ENCODE results near the gene HSPBP1. TPM values are rescaled to one million over a fixed set of nuclear protein-coding genes. Genes with fewer than 3 reads are reported as not detected.

HSPBP1 gene
- total RNA-seq, 3 donors from 2014 or later = 25.6 to 36.0 (median 29.5) TPM

DNA sequence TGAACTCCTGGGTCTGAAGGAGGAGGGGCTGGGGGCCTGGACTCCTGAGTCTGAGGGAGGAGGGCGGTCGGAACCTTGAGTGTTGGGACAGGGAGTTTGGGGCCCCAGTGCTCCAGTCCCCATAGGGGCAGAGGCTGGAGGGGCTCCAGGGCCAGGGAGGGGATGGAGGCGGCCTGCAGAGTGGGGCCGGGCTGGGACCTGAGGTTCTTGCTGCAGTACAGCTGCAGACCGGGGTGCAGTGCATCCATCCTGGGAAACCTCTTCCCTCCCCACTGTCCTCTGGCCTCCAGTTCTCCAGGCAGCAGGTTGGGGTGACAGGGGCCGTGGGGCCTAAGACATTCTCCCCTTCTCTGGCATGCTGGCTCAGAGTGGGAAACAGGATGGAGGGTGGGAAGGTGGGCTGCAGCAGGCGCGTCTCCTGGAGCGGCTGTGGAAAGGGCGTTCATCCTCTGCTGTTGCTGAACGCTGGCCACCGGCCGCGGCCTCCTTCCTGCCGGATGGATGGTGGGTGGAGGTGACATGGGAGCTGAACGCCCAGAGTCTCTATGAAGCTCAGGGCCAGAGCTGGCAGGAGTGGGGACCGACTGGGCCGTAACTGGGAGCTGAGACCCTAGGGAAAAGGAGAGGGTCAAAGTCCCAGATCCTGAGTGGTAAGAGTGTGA is 5.5 kb upstream of the HSPBP1 start:
- DNase-seq = no peak
- Histone ChIP-seq H3K9me3 (no peaks in the 10 kb centered on the region), H3K4me1 (ENCODE audit: low read depth) (peaks cover 4% of the 10 kb centered on the region), H3K36me3 (ENCODE audit: low read depth) (no peaks in the 10 kb centered on the region), H3K4me3 (no peak overlapping the region)
- no peak for ATAC-seq
- TF ChIP-seq, protein P1, sequence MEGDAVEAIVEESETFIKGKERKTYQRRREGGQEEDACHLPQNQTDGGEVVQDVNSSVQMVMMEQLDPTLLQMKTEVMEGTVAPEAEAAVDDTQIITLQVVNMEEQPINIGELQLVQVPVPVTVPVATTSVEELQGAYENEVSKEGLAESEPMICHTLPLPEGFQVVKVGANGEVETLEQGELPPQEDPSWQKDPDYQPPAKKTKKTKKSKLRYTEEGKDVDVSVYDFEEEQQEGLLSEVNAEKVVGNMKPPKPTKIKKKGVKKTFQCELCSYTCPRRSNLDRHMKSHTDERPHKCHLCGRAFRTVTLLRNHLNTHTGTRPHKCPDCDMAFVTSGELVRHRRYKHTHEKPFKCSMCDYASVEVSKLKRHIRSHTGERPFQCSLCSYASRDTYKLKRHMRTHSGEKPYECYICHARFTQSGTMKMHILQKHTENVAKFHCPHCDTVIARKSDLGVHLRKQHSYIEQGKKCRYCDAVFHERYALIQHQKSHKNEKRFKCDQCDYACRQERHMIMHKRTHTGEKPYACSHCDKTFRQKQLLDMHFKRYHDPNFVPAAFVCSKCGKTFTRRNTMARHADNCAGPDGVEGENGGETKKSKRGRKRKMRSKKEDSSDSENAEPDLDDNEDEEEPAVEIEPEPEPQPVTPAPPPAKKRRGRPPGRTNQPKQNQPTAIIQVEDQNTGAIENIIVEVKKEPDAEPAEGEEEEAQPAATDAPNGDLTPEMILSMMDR (IDR thresholded peaks at IDR 0.05) = no peak
- intact Hi-C loops (cut with DNase I, micrococcal nuclease) = no loop called here

DNA sequence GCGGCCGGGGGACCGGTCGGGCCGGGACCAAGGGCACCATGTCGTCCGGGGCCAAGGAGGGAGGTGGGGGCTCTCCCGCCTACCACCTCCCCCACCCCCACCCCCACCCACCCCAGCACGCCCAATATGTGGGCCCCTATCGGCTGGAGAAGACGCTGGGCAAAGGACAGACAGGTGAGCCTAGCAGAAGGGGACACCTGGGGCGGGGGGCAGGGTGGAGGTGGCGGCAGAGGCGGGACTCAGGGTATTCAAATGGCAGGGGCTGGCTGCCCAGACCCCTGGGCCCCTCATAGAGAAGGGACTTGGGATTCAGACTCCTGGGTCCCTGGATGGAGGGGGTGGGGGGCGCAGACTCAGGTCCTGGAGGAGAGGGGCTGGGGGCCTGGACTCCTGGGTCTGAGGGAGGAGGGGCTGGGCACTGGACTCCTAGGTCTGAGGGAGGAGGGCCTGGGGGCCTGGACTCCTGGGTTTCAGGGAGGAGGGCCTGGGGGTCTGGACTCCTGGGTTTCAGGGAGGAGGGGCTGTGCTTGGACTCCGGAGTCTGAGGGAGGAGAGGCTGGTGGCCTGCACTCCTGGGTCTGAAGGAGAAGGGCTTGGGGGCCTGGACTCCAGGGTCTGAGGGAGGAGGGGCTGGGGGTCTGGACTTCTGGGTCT is 4.6 kb upstream of the HSPBP1 start:
- Histone ChIP-seq H3K4me1 (ENCODE audit: low read depth) (peaks cover 5% of the 10 kb centered on the region), H3K4me3 (no peak overlapping the region), H3K36me3 (ENCODE audit: low read depth) (no peaks in the 10 kb centered on the region), H3K9me3 (no peaks in the 10 kb centered on the region)
- ATAC-seq (no peak), DNase-seq (no peak)
- TF ChIP-seq, protein P1 (IDR thresholded peaks at IDR 0.05) = no peak
- intact Hi-C loops (cut with DNase I, micrococcal nuclease) = no loop called here

DNA sequence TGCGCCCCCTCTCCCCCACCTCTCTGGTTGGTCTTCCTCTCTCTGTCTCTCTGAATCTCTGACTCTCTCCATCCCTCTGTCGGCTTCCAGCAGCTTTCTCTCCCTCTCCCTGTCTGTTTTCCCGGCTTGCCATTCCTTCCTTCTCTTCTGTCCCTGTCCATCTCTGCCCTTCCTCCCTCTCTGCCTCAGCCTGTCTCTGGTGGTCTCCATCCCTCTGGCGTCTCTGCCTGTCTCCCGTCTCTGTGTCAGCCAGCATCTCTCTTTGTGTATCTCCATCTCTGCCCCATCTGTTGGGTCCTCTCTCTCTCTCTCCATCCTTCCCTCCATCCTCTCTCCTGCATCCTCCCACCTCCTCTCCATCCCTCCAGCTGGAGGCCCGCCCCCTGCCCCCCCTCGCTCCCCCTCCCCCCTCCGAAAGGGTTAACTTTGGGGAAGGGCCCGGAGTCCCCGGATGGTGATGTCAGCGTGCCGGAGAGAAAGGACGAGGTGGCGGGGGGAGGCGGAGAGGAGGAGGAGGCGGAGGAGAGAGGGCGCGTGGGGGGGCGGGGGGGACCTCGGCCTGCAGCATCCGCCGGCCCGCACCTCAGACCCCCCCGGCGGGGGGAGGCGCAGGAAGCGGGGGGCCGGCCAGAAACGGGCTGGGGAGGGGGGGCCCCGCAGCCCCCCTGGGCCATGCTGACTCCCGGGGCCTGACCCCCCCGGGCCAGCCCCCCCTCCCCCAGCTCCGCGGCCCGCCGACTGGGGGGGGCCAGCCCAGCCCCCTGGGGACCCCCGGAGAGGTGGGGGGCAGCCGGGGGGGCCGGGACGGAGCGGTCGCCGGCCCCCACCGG is 3.9 kb upstream of the HSPBP1 start, which contains the start of gene BRSK1:
Gene BRSK1 (plus strand): TSS at position 450 of the 830 bp plus-strand sequence. CDS start 446 bp downstream, outside the sequence.
- intact Hi-C loops (cut with DNase I, micrococcal nuclease) = no loop called here
- Histone ChIP-seq H3K4me3 (no peak within 1 kb of the TSS), H3K4me1 (ENCODE audit: low read depth) (peaks cover 11% of the 10 kb centered on the region), H3K36me3 (ENCODE audit: low read depth) (no peaks in the 10 kb centered on the region), H3K9me3 (no peaks in the 10 kb centered on the region)
- TF ChIP-seq, protein P1 (IDR thresholded peaks at IDR 0.05) = no peak
- peak in 1 of 3 donors; percentile 47 for DNase-seq
- no peak for ATAC-seq

DNA sequence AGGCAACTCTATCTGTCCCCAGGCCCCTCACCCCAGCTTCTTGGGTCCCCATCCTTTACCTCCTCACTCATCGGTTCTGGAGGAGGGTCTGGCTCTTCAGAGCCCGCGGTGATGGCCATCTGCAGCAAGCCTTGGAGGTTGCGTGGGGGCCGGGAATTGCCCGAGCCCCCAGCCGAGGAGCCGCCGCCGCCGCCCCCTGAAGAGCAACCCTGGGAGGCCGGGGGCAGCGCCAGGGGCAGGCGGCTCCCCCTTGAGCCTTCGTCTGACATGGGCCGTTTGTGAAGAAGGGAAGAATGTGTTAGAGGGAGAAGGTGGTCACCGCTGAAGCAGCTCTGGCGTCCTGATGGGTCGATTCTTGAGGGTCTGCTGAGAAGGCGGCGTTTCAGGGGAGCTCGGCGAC is 570 bp downstream of the HSPBP1 start:
- intact Hi-C loops (cut with DNase I, micrococcal nuclease) = no loop called here
- Histone ChIP-seq H3K9me3 (no peaks in the 10 kb centered on the region), H3K4me3 (peak overlapping the region; percentile 42), H3K36me3 (ENCODE audit: low read depth) (no peaks in the 10 kb centered on the region), H3K4me1 (ENCODE audit: low read depth) (peaks cover 11% of the 10 kb centered on the region)
- ATAC-seq = no peak
- no peak for DNase-seq
- TF ChIP-seq, protein P1 (IDR thresholded peaks at IDR 0.05) = no peak

DNA sequence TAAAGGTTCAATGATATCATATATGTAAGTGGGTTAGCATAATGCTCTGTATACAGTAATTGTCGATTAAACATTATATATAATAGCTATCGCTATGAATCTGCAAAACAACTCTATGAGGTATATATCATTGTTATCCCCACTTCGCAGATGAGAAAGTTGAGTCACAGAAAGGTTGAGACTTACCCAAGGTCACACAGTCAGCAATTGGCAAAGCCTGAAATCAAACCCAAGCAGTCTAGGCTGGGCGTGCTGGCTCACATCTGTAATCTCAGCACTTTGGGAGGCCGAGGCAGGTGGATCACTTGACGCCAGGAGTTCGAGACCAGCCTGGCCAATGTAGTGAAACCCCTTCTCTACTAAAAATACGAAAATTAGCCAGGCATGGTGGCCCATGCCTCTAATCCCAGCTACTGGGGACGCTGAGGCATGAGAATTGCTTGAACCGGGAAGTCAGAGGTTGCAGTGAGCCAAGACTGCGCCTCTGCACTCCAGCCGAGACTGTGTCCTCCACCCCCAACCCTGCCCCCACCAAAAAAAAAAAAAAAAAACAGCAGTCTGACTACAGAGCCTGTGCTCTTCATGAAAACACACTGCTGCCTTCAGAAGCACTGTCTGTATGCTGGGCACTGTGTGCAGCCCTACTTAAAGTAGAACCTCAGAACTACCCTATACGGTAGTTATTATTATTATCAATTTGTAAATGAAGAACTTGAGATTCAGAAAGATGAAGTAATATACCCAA is 1.3 kb downstream of the HSPBP1 start:
- TF ChIP-seq, protein P1 (IDR thresholded peaks at IDR 0.05) = no peak
- intact Hi-C loops (cut with DNase I, micrococcal nuclease) = no loop called here

More for the DNA sequence above, 1.3 kb downstream of the HSPBP1 start:
- DNase-seq (no peak), ATAC-seq (no peak)
- no peaks in the 10 kb centered on the region for H3K9me3 ChIP-seq
- H3K4me3 ChIP-seq = no peak overlapping the region
- H3K4me1 ChIP-seq (ENCODE audit: low read depth) = peaks cover 11% of the 10 kb centered on the region
- H3K36me3 ChIP-seq (ENCODE audit: low read depth) = no peaks in the 10 kb centered on the region

Data from mucosa of descending colon (tissue), 3 donors.